ENCODE data around the gene APP.

DNA sequence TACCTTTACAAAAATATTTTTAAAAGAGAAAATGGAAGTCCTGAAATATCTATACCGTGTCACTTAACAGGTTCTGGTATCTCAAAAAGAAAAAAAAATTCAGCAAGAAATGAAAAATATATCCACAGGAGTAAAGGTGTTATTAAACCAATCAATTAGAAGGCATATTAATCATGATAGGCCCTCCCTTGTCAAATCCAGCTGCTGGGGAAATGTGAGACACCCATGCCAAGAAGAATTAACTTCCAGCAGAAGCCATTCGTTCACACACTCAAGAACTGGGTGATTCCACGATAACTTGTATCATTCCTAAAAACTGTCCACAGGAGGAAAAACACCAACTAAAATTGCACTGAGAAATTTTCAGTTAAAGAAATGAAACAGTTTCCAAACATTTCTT, 57.6 kb downstream of the APP start:
- TF ChIP-seq, protein P1, sequence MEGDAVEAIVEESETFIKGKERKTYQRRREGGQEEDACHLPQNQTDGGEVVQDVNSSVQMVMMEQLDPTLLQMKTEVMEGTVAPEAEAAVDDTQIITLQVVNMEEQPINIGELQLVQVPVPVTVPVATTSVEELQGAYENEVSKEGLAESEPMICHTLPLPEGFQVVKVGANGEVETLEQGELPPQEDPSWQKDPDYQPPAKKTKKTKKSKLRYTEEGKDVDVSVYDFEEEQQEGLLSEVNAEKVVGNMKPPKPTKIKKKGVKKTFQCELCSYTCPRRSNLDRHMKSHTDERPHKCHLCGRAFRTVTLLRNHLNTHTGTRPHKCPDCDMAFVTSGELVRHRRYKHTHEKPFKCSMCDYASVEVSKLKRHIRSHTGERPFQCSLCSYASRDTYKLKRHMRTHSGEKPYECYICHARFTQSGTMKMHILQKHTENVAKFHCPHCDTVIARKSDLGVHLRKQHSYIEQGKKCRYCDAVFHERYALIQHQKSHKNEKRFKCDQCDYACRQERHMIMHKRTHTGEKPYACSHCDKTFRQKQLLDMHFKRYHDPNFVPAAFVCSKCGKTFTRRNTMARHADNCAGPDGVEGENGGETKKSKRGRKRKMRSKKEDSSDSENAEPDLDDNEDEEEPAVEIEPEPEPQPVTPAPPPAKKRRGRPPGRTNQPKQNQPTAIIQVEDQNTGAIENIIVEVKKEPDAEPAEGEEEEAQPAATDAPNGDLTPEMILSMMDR (IDR thresholded peaks at IDR 0.05; ENCODE audit: insufficient read depth, low read length, poor library complexity, severe bottlenecking), result no peak
- no peak for TF ChIP-seq EZH2phosphoT487 (conservative IDR thresholded peaks at IDR 0.05; ENCODE audit: low read length)
